GM12801 (cell line): ENCODE results near the gene PRKCZ.

Experiments used
- CTCF ChIP-seq: IDR thresholded peaks from one replicate; pipeline ENCODE4 v1.5.1; 2011; ENCODE audit warnings: control low read depth; ENCODE audit not compliant: insufficient read length; ENCODE audit errors: extremely low read depth

Gene PRKCZ

GRCh38 chr1:2049718-2050431, at the start of gene PRKCZ:
TSS of gene PRKCZ (plus strand) at chr1:2050411. CDS start at chr1:2050631, 220 bp downstream.
- no peak for TF ChIP-seq CTCF

- TF ChIP-seq CTCF: no peak
Measured at GRCh38 chr1:2000432-2000831, 49.8 kb upstream of the PRKCZ start.

- no peak for TF ChIP-seq CTCF
Measured at GRCh38 chr1:2000850-2001249, 49.4 kb upstream of the PRKCZ start.

GRCh38 chr1:2001773-2002411, 48.3 kb upstream of the PRKCZ start:
- TF ChIP-seq CTCF: no peak

- TF ChIP-seq CTCF: no peak
Measured at GRCh38 chr1:2003541-2004131, 46.6 kb upstream of the PRKCZ start, which contains the start of gene CFAP74. TSS of gene CFAP74 (minus strand) at chr1:2003786. CDS start at chr1:1990956, 12,830 bp downstream.

GRCh38 chr1:2004856-2005255, 45.4 kb upstream of the PRKCZ start:
- no peak for TF ChIP-seq CTCF

GRCh38 chr1:2009101-2010053, 40.8 kb upstream of the PRKCZ start:
- no peak for TF ChIP-seq CTCF
